HG03108 (cell line): ENCODE data around the gene DACH1.

ENCODE experiments used
- ATAC-seq: cut with Tn5 transposase; IDR thresholded peaks from one replicate; pipeline ENCODE4 v1.9.1; 2021; ENCODE audit warnings: moderate library complexity; ENCODE audit not compliant: unreplicated experiment

The DACH1 gene

GRCh38 chr13:71632721-71633120 is 234.3 kb downstream of the DACH1 start:
- no peak for ATAC-seq

- ATAC-seq: no peak
These were observed 234.8 kb downstream of the DACH1 start for GRCh38 chr13:71632206-71632605.

GRCh38 chr13:71629167-71629566 is 237.8 kb downstream of the DACH1 start:
- ATAC-seq: no peak

- no peak for ATAC-seq
These were observed 240.4 kb downstream of the DACH1 start for GRCh38 chr13:71626421-71627117.

GRCh38 chr13:71625694-71626093 is 241.3 kb downstream of the DACH1 start:
- ATAC-seq: no peak

GRCh38 chr13:71624653-71625600 is 242.1 kb downstream of the DACH1 start:
- ATAC-seq: no peak

- ATAC-seq: no peak
These were observed 245.6 kb downstream of the DACH1 start for GRCh38 chr13:71621174-71622124.

GRCh38 chr13:71619096-71619495 is 247.9 kb downstream of the DACH1 start:
- ATAC-seq: no peak

- no peak for ATAC-seq
These were observed 248.8 kb downstream of the DACH1 start for GRCh38 chr13:71618159-71618558.

- ATAC-seq: no peak
These were observed 249.7 kb downstream of the DACH1 start for GRCh38 chr13:71617265-71617664.

GRCh38 chr13:71613066-71613745 is 253.8 kb downstream of the DACH1 start:
- ATAC-seq: no peak

GRCh38 chr13:71611292-71611691 is 255.7 kb downstream of the DACH1 start:
- ATAC-seq: no peak

- no peak for ATAC-seq
These were observed 256.1 kb downstream of the DACH1 start for GRCh38 chr13:71610876-71611275.

- no peak for ATAC-seq
These were observed 257.7 kb downstream of the DACH1 start for GRCh38 chr13:71609271-71609670.

- no peak for ATAC-seq
These were observed 259.4 kb downstream of the DACH1 start for GRCh38 chr13:71607575-71607974.

GRCh38 chr13:71606818-71607217 is 260.2 kb downstream of the DACH1 start:
- ATAC-seq: no peak

- no peak for ATAC-seq
These were observed 261.3 kb downstream of the DACH1 start for GRCh38 chr13:71605744-71606143.

GRCh38 chr13:71603255-71603654 is 263.7 kb downstream of the DACH1 start:
- no peak for ATAC-seq

GRCh38 chr13:71602344-71602743 is 264.7 kb downstream of the DACH1 start:
- no peak for ATAC-seq

- no peak for ATAC-seq
These were observed 269.9 kb downstream of the DACH1 start for GRCh38 chr13:71597150-71597549.
